Endometrial microvascular endothelial cells (primary cell): ENCODE measurements around the gene LRP1B. TPM values are rescaled to one million over a fixed set of nuclear protein-coding genes. Genes with fewer than 3 reads are reported as not detected.
"Not testable (repeated sequence)": the region's sequence is repeated elsewhere in the genome, so short reads cannot be mapped to it uniquely, and the experiment has no call there.

ENCODE experiments used
- in situ Hi-C: cut with HindIII; loops from 2 replicates; pipeline ENCODE4 v1.10.0; 2017; ENCODE audit warnings: low sequenced_read_pairs, low pct_unique_long_range_greater_than_20kb; ENCODE audit errors: inconsistent ontology term
- total RNA-seq: library from RNA; depleted of rRNA; stranded (reverse); fragments of >200 nt; gene quantifications from one replicate; pipeline ENCODE4 v1.2.3, GENCODE V29; 2015; ENCODE audit errors: inconsistent ontology term

Gene LRP1B
- total RNA-seq, 1 donor from 2014 or later = not detected

DNA sequence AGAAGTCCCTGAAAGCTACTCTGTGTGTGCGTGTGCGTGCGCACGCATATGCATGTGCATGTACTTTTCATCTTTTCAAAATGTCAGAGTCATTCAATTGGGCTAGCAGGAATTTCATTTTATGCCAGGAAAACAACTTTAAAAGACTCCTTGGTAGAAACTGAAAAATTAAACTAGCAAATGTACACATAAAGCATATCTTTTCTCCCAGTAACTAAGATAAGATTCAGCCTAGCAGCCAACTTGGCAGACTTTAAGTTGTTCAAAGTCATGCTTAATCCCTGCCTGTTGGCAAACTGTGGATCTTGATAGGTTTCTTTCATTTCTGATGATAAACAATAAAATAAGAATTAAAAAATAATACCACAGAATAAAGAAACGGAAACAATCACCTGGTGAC, 1129.1 kb downstream of the LRP1B start:
- in situ Hi-C loops = no loop called here

DNA sequence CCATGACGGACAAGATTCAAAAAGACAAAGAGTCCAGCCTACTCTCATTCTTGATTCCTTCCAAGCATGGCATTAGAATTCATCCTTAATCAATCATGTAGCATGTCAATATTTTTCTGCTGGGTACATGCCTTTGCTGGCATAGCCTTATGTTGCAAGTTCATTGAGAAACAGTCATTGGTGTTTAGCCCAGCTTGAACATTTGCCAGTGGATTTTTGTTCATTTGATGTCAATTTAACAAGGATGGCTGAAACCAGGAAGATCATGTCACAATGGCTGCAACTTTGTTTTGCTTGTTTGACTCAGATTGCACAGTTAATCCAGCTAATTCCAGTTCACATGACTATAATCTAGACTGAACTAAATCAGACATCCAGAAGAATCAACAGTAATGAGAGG, 1132.2 kb downstream of the LRP1B start:
- in situ Hi-C loops = no loop called here

DNA sequence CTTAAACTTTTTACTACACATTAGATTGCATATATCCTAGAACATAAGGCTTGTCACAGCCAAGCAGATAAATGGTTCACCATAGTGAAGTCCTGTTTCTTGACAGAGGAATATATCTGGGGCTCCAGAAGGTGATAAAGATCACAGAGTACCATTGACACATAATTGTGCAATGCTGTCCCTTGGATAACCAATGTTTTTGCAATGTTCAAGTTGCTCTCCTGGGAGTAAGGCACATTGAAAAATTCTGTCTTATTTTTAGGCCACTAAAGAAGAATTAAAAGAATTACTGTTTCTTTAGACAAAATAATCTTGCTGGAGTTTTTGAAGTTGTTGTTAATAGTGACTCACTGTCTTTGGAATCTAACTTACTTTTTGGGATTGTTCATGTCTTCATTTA, 1132.8 kb downstream of the LRP1B start:
- in situ Hi-C loops = no loop called here

DNA sequence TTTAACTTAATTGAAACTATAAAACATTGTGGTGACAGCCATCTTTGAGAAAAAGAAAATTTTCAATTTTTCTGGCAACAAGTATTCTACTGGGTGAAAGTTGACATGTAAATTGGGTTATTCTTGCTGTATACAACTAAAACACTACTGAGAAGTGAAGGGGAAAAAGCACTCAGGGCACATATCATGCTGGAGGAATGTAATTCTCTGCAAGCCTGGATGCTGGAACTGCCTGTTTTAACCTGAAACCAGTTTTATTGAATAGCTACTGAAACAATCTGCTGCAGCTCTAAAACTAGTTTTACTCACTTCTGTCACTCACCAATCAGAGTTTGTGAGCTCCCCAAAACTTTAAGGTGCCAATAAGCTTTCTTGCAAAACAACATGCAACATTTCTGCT, 1136.0 kb downstream of the LRP1B start:
- in situ Hi-C loops = no loop called here

DNA sequence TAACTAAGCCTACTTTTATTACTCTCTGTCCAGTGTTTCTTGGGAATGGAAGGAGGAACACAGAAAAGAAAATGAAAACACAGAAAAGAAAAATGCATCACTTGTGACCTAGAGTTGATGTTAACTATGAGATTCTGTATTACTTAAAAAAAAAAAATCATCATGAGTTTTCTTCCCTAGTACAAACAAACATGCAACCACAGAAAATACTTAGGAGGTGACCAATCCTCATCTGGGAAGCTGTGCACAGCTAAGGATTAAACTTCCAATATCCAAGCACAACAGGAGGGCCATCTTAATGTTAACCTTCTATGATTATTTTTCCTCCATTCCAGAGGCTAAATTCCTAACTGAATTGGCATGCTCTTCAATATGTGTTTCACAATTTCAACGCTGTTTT, 1140.4 kb downstream of the LRP1B start:
- in situ Hi-C loops = no loop called here

DNA sequence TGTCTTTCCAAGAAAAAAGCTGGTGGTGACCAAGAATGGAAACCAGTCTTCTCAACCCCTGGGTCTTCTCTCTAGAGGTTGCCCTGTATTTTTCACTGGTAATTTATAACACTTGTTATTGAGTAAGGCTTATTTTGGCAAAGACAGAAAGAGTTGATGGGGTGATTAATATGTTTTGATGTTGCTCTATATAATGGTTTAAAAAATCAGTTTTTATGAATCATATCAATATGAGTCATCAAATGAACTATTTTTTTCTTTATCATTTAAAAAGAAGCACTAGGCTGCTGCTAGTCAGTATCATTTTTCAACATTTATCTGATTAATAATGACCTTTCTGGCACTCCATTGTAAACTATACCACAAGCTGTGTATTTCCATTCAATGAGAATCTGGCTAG, 1142.2 kb downstream of the LRP1B start:
- in situ Hi-C loops = no loop called here

DNA sequence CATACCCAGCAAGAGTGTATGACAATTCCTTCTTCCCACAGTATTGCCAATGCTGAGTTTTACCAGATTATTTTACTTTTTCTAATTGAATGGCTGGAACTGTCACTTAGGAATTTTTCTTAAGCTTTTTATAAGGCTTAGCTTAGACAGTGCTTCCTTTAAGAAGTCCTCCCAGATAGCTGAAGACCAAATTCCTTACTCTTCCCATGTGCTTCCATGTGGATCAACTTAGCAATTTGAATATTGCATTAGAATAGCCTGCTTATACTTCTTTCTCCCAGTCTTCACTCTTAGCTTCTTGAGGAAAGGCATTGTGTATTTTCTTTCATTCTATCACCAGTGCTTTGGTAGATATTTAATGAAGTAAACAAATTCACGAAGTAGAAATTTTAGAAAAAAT, 1144.4 kb downstream of the LRP1B start:
- in situ Hi-C loops = no loop called here

DNA sequence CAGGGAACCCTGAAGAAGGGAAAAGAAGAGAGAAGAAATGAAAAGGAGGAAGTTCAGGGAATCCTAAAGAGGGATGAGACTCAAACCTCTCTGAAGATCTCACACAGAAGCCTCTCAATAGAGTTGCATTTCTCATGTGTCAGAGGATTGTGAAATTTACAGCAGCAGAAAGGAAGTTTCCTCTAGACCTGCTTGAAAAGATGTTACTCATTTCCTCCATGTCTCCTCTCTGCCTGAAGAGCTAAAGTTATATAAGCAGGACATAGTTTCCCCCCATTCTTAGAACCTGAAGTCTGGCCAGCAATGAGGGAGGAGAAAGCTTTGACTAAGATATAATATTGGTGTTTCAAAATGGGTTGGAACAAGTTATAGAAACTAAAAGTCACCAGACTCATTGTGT, 1155.6 kb downstream of the LRP1B start:
- in situ Hi-C loops = no loop called here

DNA sequence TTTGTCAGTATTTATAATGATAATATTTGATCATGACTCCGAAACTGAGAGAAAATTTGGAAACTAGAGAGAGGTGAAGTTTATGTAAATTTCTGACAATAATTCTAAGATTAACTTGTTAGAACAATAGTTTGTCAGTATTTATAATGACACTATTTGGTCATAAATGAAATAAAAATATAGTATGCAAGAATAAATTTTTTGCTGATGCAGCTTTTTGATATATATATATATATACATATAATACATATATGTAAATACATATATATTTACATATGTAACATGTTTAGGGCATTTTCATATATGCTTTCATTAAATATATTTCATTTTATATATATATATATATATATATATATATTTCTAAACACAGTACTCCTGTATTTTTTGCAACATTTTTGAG, 1158.1 kb downstream of the LRP1B start:
- in situ Hi-C loops = no loop called here

DNA sequence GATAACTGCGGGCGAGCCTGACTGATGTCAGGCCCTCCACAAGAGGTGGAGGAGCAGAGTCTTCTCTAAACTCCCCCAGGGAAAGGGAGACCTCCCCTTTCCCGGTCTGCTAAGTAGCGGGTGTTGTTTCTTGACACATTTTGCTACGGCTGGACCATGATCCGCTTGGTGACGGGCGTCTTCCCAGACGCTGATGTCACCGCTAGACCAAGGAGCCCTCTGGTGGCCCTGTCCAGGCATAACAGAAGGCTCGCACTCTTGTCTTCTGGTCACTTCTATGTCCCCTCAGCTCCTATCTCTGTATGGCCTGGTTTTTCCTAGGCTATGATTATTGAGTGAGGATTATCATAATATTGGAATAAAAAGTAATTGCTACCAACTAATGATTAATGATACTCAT, 1166.5 kb downstream of the LRP1B start:
- in situ Hi-C loops = not testable (repeated sequence)

DNA sequence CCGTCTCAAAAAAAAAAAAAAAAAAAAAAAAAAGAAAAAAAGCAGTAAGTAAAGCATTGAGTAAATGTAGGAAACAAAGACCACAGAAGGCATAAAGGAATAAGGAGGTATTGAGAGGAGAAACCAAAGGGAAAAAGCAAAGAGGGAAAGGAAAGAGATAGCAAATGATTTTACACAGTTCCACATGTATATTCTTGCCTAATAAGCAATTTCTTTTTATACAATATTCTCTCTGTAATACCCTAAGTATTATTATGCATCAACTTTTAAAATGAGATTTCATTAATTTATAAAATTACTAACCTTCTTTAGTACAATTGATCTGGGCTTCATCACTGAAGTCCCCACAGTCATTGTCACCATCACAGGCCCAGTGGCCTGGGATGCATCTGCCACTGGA, 1180.9 kb downstream of the LRP1B start:
- in situ Hi-C loops = no loop called here

DNA sequence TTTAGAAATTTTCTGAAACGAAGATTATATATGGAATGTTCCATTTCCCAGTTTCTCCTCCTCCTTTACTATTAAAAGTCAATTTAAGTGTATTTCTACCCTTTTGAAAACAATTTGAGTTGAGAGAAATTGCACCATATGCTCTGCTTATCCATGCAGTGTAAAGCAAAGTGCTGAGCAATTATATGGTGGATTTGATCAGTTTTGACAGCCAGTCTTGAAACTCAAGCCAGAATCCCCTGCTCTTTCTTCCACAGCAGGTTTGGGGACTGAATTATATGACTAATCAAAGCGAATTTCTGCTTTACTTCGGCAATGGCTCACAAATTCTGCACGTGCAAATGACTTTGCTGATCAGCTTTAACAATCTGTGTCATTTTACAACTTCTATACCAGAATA, 1183.6 kb downstream of the LRP1B start:
- in situ Hi-C loops = no loop called here

DNA sequence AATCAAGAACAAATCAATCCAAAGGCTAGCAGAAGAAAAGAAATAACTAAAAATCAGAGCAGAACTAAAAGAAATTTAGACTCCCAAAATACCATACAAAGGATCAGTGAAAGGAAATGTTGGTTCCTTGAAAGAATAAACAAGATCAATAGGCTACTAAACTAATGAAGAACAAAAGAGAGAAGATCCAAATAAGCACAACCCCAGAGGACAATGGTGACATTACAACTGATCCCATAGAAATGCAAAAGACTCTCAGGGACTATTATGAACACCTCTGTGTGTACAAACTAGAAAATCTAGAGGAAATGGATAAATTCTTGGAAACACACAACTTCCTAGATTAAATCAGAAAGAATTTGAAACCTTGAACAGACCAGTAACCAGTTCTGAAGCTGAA, 1186.9 kb downstream of the LRP1B start:
- in situ Hi-C loops = no loop called here

DNA sequence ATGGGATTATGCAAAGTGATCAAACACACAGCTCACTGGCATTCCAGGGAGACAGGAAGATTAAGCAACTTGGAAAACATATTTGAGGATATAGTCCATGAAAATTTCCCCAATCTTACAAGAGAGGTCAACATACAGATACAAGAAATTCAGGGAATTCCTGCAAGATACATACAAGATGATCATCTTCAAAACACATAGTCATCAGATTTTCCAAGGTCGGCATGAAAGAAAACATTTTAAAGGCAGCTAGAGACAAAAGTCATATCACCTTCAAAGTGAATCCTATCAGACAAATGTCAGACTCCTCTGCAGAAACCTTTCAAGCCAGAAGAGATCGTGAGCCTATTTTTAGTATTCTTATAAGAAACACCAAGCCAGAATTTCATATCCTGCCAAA, 1188.5 kb downstream of the LRP1B start:
- in situ Hi-C loops = no loop called here

DNA sequence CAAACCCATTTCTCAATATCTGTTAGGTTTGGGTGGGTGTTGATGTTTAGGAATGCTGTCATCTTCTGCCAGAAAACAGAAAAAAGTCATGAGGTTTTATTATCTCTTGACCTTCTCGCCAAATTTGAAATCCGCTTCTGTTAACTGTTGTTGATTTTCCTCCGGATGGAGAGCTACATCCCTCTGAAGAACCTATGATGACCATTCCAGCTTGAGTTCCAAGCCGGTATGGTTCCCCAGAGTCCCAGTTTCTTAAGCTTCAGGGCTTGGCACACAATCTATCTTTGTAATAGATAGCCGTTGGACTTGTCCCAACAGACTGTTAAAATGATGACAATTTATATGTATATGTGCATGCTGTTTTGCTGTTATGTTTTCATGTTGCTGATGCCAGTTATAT, 1201.0 kb downstream of the LRP1B start:
- in situ Hi-C loops = no loop called here

DNA sequence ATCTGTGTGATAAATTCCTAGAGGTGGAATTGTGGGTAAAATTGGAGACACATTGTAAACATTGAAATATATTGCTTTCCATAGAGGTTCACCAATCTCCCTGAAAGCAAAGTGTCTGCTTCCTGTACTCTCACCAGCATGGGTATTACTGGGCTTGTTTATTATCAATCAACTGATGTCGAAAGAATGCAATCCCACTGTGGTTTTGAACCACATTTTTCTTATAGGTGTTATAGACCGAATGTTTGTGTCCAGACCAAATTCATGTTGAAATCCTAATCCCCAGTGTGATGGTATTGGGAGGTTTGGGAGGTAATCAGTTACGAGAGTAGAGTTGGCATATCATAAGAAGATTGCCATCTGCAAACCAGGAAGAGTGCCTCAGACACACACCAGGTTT, 1212.4 kb downstream of the LRP1B start:
- in situ Hi-C loops = no loop called here

DNA sequence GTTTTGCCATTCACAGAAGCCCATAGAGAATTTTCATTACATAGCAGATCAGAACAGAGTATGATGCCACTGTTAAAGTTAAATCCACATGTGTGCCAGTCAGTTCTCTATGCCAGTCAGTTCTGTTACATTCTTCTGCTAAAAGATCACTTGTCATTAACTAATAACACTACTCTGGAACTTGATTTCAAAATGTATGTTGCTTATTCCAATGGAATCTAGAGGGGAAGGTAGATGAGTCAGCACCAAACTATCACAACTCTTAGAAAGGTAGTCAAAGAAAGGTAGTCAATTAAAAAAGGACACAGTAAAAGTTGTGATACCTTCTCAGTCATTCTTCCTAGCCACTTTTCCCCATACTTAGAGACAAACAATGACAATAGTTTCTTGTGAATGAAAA, 1214.4 kb downstream of the LRP1B start:
- in situ Hi-C loops = no loop called here

DNA sequence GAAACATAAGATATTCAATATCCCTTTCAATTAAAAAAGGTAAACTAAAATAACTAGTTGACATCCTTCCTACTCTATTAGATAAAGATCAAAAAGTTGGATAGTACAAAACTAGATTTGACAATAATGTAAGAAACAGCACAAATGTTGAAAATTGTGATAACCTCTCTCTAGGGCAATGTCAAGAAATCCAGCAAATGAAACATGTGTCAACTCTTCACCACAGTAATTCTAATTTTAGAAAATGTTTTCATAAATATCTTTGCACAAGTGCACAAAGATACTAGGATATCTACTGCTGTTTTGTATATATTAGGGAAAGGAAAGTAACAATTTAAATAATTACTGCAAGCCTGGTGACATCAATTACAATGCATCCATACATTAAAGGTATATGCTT, 1220.1 kb downstream of the LRP1B start:
- in situ Hi-C loops = no loop called here

DNA sequence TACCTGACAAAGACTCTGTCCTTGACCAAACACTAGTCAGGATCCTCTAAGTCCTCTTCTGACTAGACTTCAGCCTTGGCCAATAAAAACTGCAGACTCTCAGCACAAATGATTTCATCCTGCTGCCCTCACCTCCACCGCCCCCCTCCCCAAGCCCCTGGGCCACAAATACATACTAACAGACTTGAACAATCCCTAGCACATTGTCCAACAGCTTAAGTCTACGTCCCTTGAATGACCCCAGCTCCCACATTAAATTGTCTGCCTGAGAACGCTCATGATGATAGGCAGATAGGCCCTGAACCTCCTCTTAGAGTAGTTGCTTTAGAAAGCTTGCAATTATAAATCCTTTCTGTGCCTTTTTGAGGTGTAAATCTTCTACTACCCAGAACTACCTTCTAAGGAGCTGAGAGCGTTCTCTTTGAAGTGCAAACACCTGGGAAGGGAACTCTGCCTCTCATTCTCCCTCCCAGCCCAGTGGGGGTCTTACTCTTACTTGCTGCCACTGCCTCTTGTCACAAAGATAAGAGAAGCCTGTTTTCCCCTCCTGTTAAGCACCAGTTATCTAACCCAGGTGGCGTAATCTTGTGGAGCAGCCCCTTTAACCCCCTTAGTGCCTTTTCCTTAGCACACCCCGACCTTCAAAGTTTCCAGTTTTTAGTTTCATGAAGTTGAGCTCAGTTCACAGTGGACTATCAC, 1225.6 kb downstream of the LRP1B start:
- in situ Hi-C loops = no loop called here

DNA sequence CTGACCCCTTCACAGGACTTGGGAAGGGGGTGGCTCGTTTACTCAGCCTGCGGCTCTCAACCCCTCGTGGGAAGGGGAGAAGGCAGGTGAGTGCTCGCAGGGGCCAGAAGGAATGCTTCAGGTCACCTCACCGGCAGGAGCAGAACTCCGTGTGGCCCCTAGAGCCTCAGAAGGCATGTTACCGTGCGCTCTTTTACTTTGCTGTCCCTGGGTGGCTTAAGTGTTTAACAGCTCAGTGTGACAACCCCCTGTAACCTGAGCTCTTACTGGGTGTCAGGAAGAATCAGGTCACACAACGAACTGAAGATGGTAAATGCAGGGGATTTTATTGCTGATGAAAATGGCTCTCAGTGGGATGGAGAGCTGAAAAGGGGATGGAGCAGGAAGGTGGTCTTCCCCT, 1235.4 kb downstream of the LRP1B start:
- in situ Hi-C loops = no loop called here

DNA sequence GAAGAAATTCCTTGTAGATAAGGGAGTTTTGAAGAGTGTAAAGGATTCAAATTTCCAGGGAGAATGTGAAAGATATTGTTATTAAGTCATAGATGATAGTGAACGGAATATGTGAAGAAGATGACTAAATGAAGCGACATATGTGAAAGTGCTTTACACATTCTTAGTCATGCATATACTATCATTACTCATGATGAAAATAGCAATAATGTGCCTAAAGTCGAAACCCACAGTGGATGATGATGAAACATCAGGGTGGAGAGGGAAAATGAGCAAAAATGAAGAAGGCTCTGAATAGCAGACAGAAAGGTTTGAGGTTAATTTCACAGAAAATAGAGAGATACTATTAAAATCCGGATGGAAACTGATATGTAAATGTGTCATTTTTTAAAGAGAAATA, 1237.1 kb downstream of the LRP1B start:
- in situ Hi-C loops = no loop called here
